H1 (cell line): ENCODE results near the gene PIGV. TPM values are rescaled to one million over a fixed set of nuclear protein-coding genes. Genes with fewer than 3 reads are reported as not detected.

ENCODE experiments used
- CTCF ChIA-PET: fragments of 300-600 bp; sonication (Branson Sonifier 250); formaldehyde crosslinking; loops from one replicate; lab custom pipeline; 2021; ENCODE audit not compliant: partially characterized antibody; lab: Charles Lee
- POLR2A ChIA-PET: fragments of 300-600 bp; sonication (Branson Sonifier 250); formaldehyde crosslinking; loops from one replicate; lab custom pipeline; 2021; ENCODE audit warnings: inconsistent platforms; ENCODE audit not compliant: partially characterized antibody; lab: Charles Lee
- DNase-seq, 2 experiments: peaks; one replicate each; pipeline versions ENCODE4 v3.0.0 to v3.0.0-alpha.2; 2010 to 2022; ENCODE audit warnings: low spot score in 2 of 2, low read depth in 1 of 2, mixed read lengths in 1 of 2
- FAIRE-seq: peaks from 2 replicates; lab custom pipeline; 2011; peaks lifted over from hg19 to GRCh38; lab: Jason Lieb, UNC
- H2AFZ ChIP-seq: 2 replicates; pipeline ENCODE4 v1.8.1; 2012; ENCODE audit warnings: low read length, inconsistent platforms
- H2AK5ac ChIP-seq: 2 replicates; pipeline ENCODE4 v1.6.1; 2013; ENCODE audit warnings: low read depth, low read length
- H2BK120ac ChIP-seq: replicated peaks from 2 replicates; pipeline ENCODE3; 2013; ENCODE audit warnings: low read depth, low read length, inconsistent platforms
- H2BK12ac ChIP-seq: 2 replicates; pipeline ENCODE4 v1.6.1; 2013; ENCODE audit warnings: low read depth, low read length
- H2BK15ac ChIP-seq: 2 replicates; pipeline ENCODE4 v1.6.1; 2013; ENCODE audit warnings: low read length
- H2BK20ac ChIP-seq: 2 replicates; pipeline ENCODE4 v1.6.1; 2013; ENCODE audit warnings: low read length
- H2BK5ac ChIP-seq: 2 replicates; pipeline ENCODE4 v1.6.1; 2013; ENCODE audit warnings: low read depth, low read length
- H3K14ac ChIP-seq: 2 replicates; pipeline ENCODE4 v1.6.1; 2013; ENCODE audit warnings: inconsistent platforms; ENCODE audit not compliant: insufficient read length
- H3K18ac ChIP-seq: 2 replicates; pipeline ENCODE4 v1.6.1; 2013; ENCODE audit warnings: low read length; ENCODE audit errors: extremely low read depth
- H3K23ac ChIP-seq: 2 replicates; pipeline ENCODE4 v1.6.1; 2013; ENCODE audit warnings: inconsistent platforms; ENCODE audit not compliant: insufficient read length
- H3K23me2 ChIP-seq: 2 replicates; pipeline ENCODE4 v1.6.1; 2013; ENCODE audit warnings: low read depth, low read length
- H3K27ac ChIP-seq: 2 replicates; pipeline ENCODE4 v1.6.1; 2011; ENCODE audit warnings: low read depth, low read length, inconsistent platforms
- H3K27me3 ChIP-seq, 4 experiments: replicated peaks in 1 of 4; 1 replicate in 1 of 4; 2 replicates in 3 of 4; pipeline versions ENCODE4 v1.6.1 to v1.8.1; 2011 to 2013; ENCODE audit warnings: low read length in 3 of 4, mild to moderate bottlenecking in 3 of 4, inconsistent platforms in 2 of 4, mixed read lengths in 2 of 4, moderate library complexity in 1 of 4; ENCODE audit not compliant: control insufficient read depth in 3 of 4, insufficient read depth in 3 of 4; ENCODE audit errors: extremely low read depth in 1 of 4
- H3K36me3 ChIP-seq, 4 experiments: 2 replicates each; pipeline versions ENCODE4 v1.6.1 to v1.8.1; 2011 to 2013; ENCODE audit warnings: mild to moderate bottlenecking in 4 of 4, low read length in 3 of 4, moderate library complexity in 2 of 4, control low read depth in 1 of 4, inconsistent platforms in 1 of 4; ENCODE audit not compliant: insufficient read depth in 4 of 4, control insufficient read depth in 2 of 4
- H3K4ac ChIP-seq: replicated peaks from 2 replicates; pipeline ENCODE3; 2013; ENCODE audit warnings: low read length, low read depth, mixed read lengths, inconsistent platforms; ENCODE audit not compliant: insufficient read length
- H3K4me1 ChIP-seq, 4 experiments: replicated peaks in 1 of 4; 1 replicate in 1 of 4; 2 replicates in 3 of 4; pipeline versions ENCODE4 v1.6.1 to v1.8.1; 2011 to 2013; ENCODE audit warnings: low read length in 3 of 4, inconsistent platforms in 2 of 4, mixed read lengths in 1 of 4; ENCODE audit not compliant: insufficient read depth in 4 of 4, control insufficient read depth in 3 of 4
- H3K4me2 ChIP-seq, 2 experiments: 2 replicates each; pipeline versions ENCODE4 v1.6.1 to v1.8.1; 2011 to 2013; ENCODE audit warnings: low read depth in 2 of 2, low read length in 2 of 2, control low read depth in 1 of 2, inconsistent platforms in 1 of 2, mild to moderate bottlenecking in 1 of 2; ENCODE audit not compliant: insufficient read depth in 1 of 2
- H3K4me3 ChIP-seq, 4 experiments: fragments of 200-600, 300-600 bp in 1 of 4; sonication (generic), shearing (Covaris generic), sonication (Bioruptor Twin) in 1 of 4; 2 replicates each; pipeline versions ENCODE4 v1.5.1 to v1.8.1; 2011 to 2016; ENCODE audit warnings: low read length in 4 of 4, low read depth in 3 of 4, control low read depth in 2 of 4, inconsistent platforms in 2 of 4, mild to moderate bottlenecking in 2 of 4, mixed read lengths in 1 of 4, moderate library complexity in 1 of 4; ENCODE audit not compliant: insufficient read depth in 2 of 4; ENCODE audit errors: extremely low read depth in 1 of 4
- H3K56ac ChIP-seq: replicated peaks from 2 replicates; pipeline ENCODE3; 2013; ENCODE audit warnings: low read depth, mild to moderate bottlenecking, mixed read lengths, low read length, inconsistent platforms; ENCODE audit not compliant: insufficient read length
- H3K79me1 ChIP-seq: 2 replicates; pipeline ENCODE4 v1.6.1; 2013; ENCODE audit warnings: low read depth, low read length, control low read depth
- H3K79me2 ChIP-seq, 2 experiments: 2 replicates each; pipeline versions ENCODE4 v1.6.1 to v1.8.1; 2012 to 2013; ENCODE audit warnings: low read length in 2 of 2, mild to moderate bottlenecking in 2 of 2, inconsistent platforms in 1 of 2; ENCODE audit not compliant: insufficient read depth in 2 of 2, control insufficient read depth in 1 of 2
- H3K9ac ChIP-seq, 4 experiments: replicated peaks in 1 of 4; 1 replicate in 1 of 4; 2 replicates in 3 of 4; pipeline versions ENCODE4 v1.6.1 to v1.8.1; 2011 to 2013; ENCODE audit warnings: low read depth in 3 of 4, low read length in 3 of 4, control low read depth in 2 of 4, mild to moderate bottlenecking in 2 of 4, moderate library complexity in 2 of 4, inconsistent platforms in 1 of 4; ENCODE audit errors: extremely low read depth in 1 of 4
- H3K9me3 ChIP-seq, 2 experiments: 2 replicates each; pipeline versions ENCODE4 v1.6.1 to v1.8.1; 2012 to 2013; ENCODE audit warnings: mild to moderate bottlenecking in 2 of 2, moderate library complexity in 2 of 2, control low read depth in 1 of 2, inconsistent platforms in 1 of 2, low read depth in 1 of 2, low read length in 1 of 2, mixed read lengths in 1 of 2; ENCODE audit not compliant: insufficient read depth in 2 of 2
- H4K20me1 ChIP-seq, 2 experiments: replicated peaks in 1 of 2; 2 replicates each; pipeline versions ENCODE3 to v1.8.1; 2011 to 2013; ENCODE audit warnings: inconsistent platforms in 2 of 2, low read length in 2 of 2, mild to moderate bottlenecking in 1 of 2; ENCODE audit not compliant: insufficient read depth in 2 of 2, control insufficient read depth in 1 of 2
- H4K5ac ChIP-seq: 2 replicates; pipeline ENCODE4 v1.6.1; 2013; ENCODE audit warnings: low read length, low read depth, mixed read lengths, inconsistent platforms; ENCODE audit not compliant: insufficient read length
- H4K8ac ChIP-seq: 2 replicates; pipeline ENCODE4 v1.8.0; 2013; ENCODE audit warnings: mild to moderate bottlenecking, moderate library complexity, low read length, inconsistent platforms; ENCODE audit not compliant: insufficient read depth; ENCODE audit errors: extremely low read depth
- H4K91ac ChIP-seq: replicated peaks from 2 replicates; pipeline ENCODE3; 2013; ENCODE audit warnings: low read length, mixed read lengths, inconsistent platforms; ENCODE audit not compliant: insufficient read length
- BACH1 ChIP-seq: IDR thresholded peaks from 2 replicates; pipeline ENCODE4 v1.6.1; 2012; ENCODE audit warnings: low read length, improper control_type of control experiment
- CBX5 ChIP-seq: fragments of 300-800, 300-1000 bp; sonication (generic); IDR thresholded peaks from 2 replicates; pipeline ENCODE4 v1.7.1; 2016; ENCODE audit warnings: antibody characterized with exemption, low read length, low read depth
- CEBPB ChIP-seq: IDR thresholded peaks from 2 replicates; pipeline ENCODE4 v1.6.1; 2012; ENCODE audit warnings: low read depth, low read length
- CHD2 ChIP-seq: IDR thresholded peaks from 2 replicates; pipeline ENCODE4 v1.6.1; 2012; ENCODE audit warnings: low read length, improper control_type of control experiment
- EP300 ChIP-seq, 2 experiments: IDR thresholded peaks; 1 replicate in 1 of 2; 2 replicates in 1 of 2; pipeline ENCODE4 v1.6.1; 2011 to 2012; ENCODE audit warnings: low read depth in 2 of 2, low read length in 2 of 2, mild to moderate bottlenecking in 2 of 2, borderline replicate concordance in 1 of 2, inconsistent platforms in 1 of 2, moderate library complexity in 1 of 2
- FOSL1 ChIP-seq: IDR thresholded peaks from 2 replicates; pipeline ENCODE4 v1.6.1; 2011; ENCODE audit warnings: mild to moderate bottlenecking, low read depth, low read length, moderate library complexity; ENCODE audit not compliant: insufficient read depth
- JUND ChIP-seq: IDR thresholded peaks from 2 replicates; pipeline ENCODE4 v1.6.1; 2011; ENCODE audit warnings: mild to moderate bottlenecking, improper control_type of control experiment, low read length
- KDM4A ChIP-seq: IDR thresholded peaks from one replicate; pipeline ENCODE4 v1.7.1; 2012; ENCODE audit warnings: low read depth, mild to moderate bottlenecking, moderate library complexity, low read length, inconsistent platforms; ENCODE audit not compliant: severe bottlenecking
- MAFK ChIP-seq: IDR thresholded peaks from 2 replicates; pipeline ENCODE4 v1.6.1; 2012; ENCODE audit warnings: low read depth, mild to moderate bottlenecking, improper control_type of control experiment, low read length
- MAX ChIP-seq: IDR thresholded peaks from 2 replicates; pipeline ENCODE4 v1.6.1; 2012; ENCODE audit warnings: inconsistent platforms
- POU5F1 ChIP-seq: IDR thresholded peaks from 2 replicates; pipeline ENCODE4 v1.6.1; 2011; ENCODE audit warnings: low read depth, mild to moderate bottlenecking, low read length, moderate library complexity
- SAP30 ChIP-seq: fragments of 300-600 bp; sonication (generic); IDR thresholded peaks from 2 replicates; pipeline ENCODE4 v1.7.1; 2012; ENCODE audit warnings: low read length, moderate library complexity, mild to moderate bottlenecking, inconsistent platforms; ENCODE audit not compliant: insufficient read depth, insufficient replicate concordance
- SIN3A ChIP-seq, 2 experiments: IDR thresholded peaks in 1 of 2; conservative IDR thresholded peaks in 1 of 2; 2 replicates each; pipeline ENCODE4 v1.6.1; 2011 to 2012; ENCODE audit warnings: low read length in 2 of 2, improper control_type of control experiment in 1 of 2, low read depth in 1 of 2, mild to moderate bottlenecking in 1 of 2
- SP4 ChIP-seq: IDR thresholded peaks from 2 replicates; pipeline ENCODE4 v1.6.1; 2012; ENCODE audit warnings: low read length, inconsistent platforms
- YY1 ChIP-seq: IDR thresholded peaks from 2 replicates; pipeline ENCODE4 v1.6.1; 2011; ENCODE audit warnings: low read depth, mild to moderate bottlenecking, low read length
- WGBS, 2 experiments: shearing (Covaris generic) in 1 of 2; methylation state at CpG; one replicate each; pipeline versions ENCODE4 v1.1.6 to v1.1.7; 2013 to 2015; ENCODE audit warnings: low lambda C conversion rate in 2 of 2, mixed read lengths in 2 of 2, inconsistent platforms in 1 of 2, low coverage in 1 of 2, missing lambda C conversion rate in 1 of 2; ENCODE audit not compliant: insufficient replicate concordance in 2 of 2, insufficient coverage in 1 of 2, insufficient read length in 1 of 2; ENCODE audit errors: extremely low coverage in 1 of 2, missing lambda C conversion rate in 1 of 2; 5-methylcytosine and 5-hydroxymethylcytosine counted together
- polyA plus RNA-seq, 7 experiments: library from polyadenylated mRNA; depleted of rRNA in 3 of 7; stranded (reverse) in 5 of 7; unstranded in 2 of 7; fragments of >200 nt in 5 of 7; fragments of 200-250 nt in 2 of 7; gene quantifications; 1 replicate in 5 of 7; 2 replicates in 1 of 7; 4 replicates in 1 of 7; pipeline versions ENCODE4 v1.2.1 to v1.2.3, GENCODE V29; 2011 to 2013; ENCODE audit warnings: missing spikeins in 2 of 7, mixed read lengths in 2 of 7
- total RNA-seq: library from RNA; stranded (reverse); fragmentation: NEBNext Ultra II Directional; extraction: Animal tissue kit (Norgen Biotek cat#: 25700); gene quantifications from 2 replicates; pipeline ENCODE4 v1.2.1, GENCODE V29; 2021

The PIGV gene
- total and polyA plus RNA-seq, 2 of the 8 experiments (the other 6 are each of a cell fraction or from before 2014, with no cell fraction given), result 8.5 to 20.9 TPM

- Histone ChIP-seq H2BK20ac (no peak overlapping the region), H3K27me3 (no peaks in the 10 kb centered on the region), H3K79me2 (no peaks in the 10 kb centered on the region), H3K56ac (no peak overlapping the region), H2AK5ac (no peak overlapping the region), H3K4me1 (no peaks in the 10 kb centered on the region), H4K91ac (no peak overlapping the region), H4K5ac (no peak overlapping the region), H3K14ac (no peak overlapping the region), H4K20me1 (peaks cover 0 to 14% of the 10 kb centered on the region in 2 experiments), H3K9ac (no peak overlapping the region), H3K23me2 (no peaks in the 10 kb centered on the region), H3K4me3 (no peak overlapping the region), H4K8ac (no peak overlapping the region; the same call in 1 of the 2 replicates), H3K4ac (no peak overlapping the region), H3K23ac (no peak overlapping the region), H2BK12ac (no peak overlapping the region), H2AFZ (no peak overlapping the region), H2BK15ac (no peak overlapping the region), H3K18ac (no peak overlapping the region), H3K79me1 (peaks cover 2% of the 10 kb centered on the region), H2BK120ac (no peak overlapping the region), H3K36me3 (peaks cover 74 to 98% (median 91%) of the 10 kb centered on the region in 4 experiments), H3K9me3 (no peaks in the 10 kb centered on the region), H3K27ac (no peak overlapping the region), H2BK5ac (no peak overlapping the region), H3K4me2 (no peak overlapping the region)
- FAIRE-seq, result no peak
- 87% methylated on average over 4 of the region's 4 CpGs; no CpG with 5 or more reads in 1 of the 2 experiments for WGBS, 2 experiments
- ChIA-PET POLR2A (interaction anchor here (1.4 kb wide), 1 partner anchor 8 kb away, joined by 3 read pairs; no protein-coding TSS in a partner anchor), CTCF (interaction anchor here (1.1 to 1.2 kb wide), 3 partner anchors 10 to 170 kb away, joined by 4 to 6 read pairs (median 5); no protein-coding TSS in a partner anchor)
- no peak for DNase-seq
- TF ChIP-seq BACH1 (no peak), POU5F1 (no peak), MAFK (no peak), SIN3A (conservative IDR thresholded peaks at IDR 0.05 in 1 of 2, IDR thresholded peaks at IDR 0.05 in 1 of 2; ENCODE audit: low read depth in 1 of 2, low read length in 2 of 2) (no peak), CHD2 (no peak), JUND (no peak), MAX (no peak), SAP30 (no peak), FOSL1 (no peak), YY1 (no peak), EP300 (IDR thresholded peaks at IDR 0.05; ENCODE audit: borderline replicate concordance in 1 of 2, low read depth in 2 of 2, low read length in 2 of 2) (no peak), CBX5 (no peak), SP4 (no peak), KDM4A (no peak), CEBPB (no peak)
These were observed 15.1 kb upstream of the PIGV start for GRCh38 chr1:26772687-26773086.
